H1 (cell line): Measurements from ENCODE around the gene FAM193B. TPM values are rescaled to one million over a fixed set of nuclear protein-coding genes. Genes with fewer than 3 reads are reported as not detected.
A peak's percentile ranks its signal among the peaks of the same experiment; 100 is the strongest.

Experiments
- CTCF ChIA-PET: fragments of 300-600 bp; sonication (Branson Sonifier 250); formaldehyde crosslinking; loops from one replicate; lab custom pipeline; 2021; ENCODE audit not compliant: partially characterized antibody; lab: Charles Lee
- POLR2A ChIA-PET: fragments of 300-600 bp; sonication (Branson Sonifier 250); formaldehyde crosslinking; loops from one replicate; lab custom pipeline; 2021; ENCODE audit warnings: inconsistent platforms; ENCODE audit not compliant: partially characterized antibody; lab: Charles Lee
- DNase-seq, 2 experiments: peaks; one replicate each; pipeline versions ENCODE4 v3.0.0 to v3.0.0-alpha.2; 2010 to 2022; ENCODE audit warnings: low spot score in 2 of 2, low read depth in 1 of 2, mixed read lengths in 1 of 2
- FAIRE-seq: peaks from 2 replicates; lab custom pipeline; 2011; peaks lifted over from hg19 to GRCh38; lab: Jason Lieb, UNC
- H2AFZ ChIP-seq: 2 replicates; pipeline ENCODE4 v1.8.1; 2012; ENCODE audit warnings: low read length, inconsistent platforms
- H2AK5ac ChIP-seq: 2 replicates; pipeline ENCODE4 v1.6.1; 2013; ENCODE audit warnings: low read depth, low read length
- H2BK120ac ChIP-seq: replicated peaks from 2 replicates; pipeline ENCODE3; 2013; ENCODE audit warnings: low read depth, low read length, inconsistent platforms
- H2BK12ac ChIP-seq: 2 replicates; pipeline ENCODE4 v1.6.1; 2013; ENCODE audit warnings: low read depth, low read length
- H2BK15ac ChIP-seq: 2 replicates; pipeline ENCODE4 v1.6.1; 2013; ENCODE audit warnings: low read length
- H2BK20ac ChIP-seq: 2 replicates; pipeline ENCODE4 v1.6.1; 2013; ENCODE audit warnings: low read length
- H2BK5ac ChIP-seq: 2 replicates; pipeline ENCODE4 v1.6.1; 2013; ENCODE audit warnings: low read depth, low read length
- H3K14ac ChIP-seq: 2 replicates; pipeline ENCODE4 v1.6.1; 2013; ENCODE audit warnings: inconsistent platforms; ENCODE audit not compliant: insufficient read length
- H3K18ac ChIP-seq: 2 replicates; pipeline ENCODE4 v1.6.1; 2013; ENCODE audit warnings: low read length; ENCODE audit errors: extremely low read depth
- H3K23ac ChIP-seq: 2 replicates; pipeline ENCODE4 v1.6.1; 2013; ENCODE audit warnings: inconsistent platforms; ENCODE audit not compliant: insufficient read length
- H3K23me2 ChIP-seq: 2 replicates; pipeline ENCODE4 v1.6.1; 2013; ENCODE audit warnings: low read depth, low read length
- H3K27ac ChIP-seq: 2 replicates; pipeline ENCODE4 v1.6.1; 2011; ENCODE audit warnings: low read depth, low read length, inconsistent platforms
- H3K27me3 ChIP-seq, 4 experiments: replicated peaks in 1 of 4; 1 replicate in 1 of 4; 2 replicates in 3 of 4; pipeline versions ENCODE4 v1.6.1 to v1.8.1; 2011 to 2013; ENCODE audit warnings: low read length in 3 of 4, mild to moderate bottlenecking in 3 of 4, inconsistent platforms in 2 of 4, mixed read lengths in 2 of 4, moderate library complexity in 1 of 4; ENCODE audit not compliant: control insufficient read depth in 3 of 4, insufficient read depth in 3 of 4; ENCODE audit errors: extremely low read depth in 1 of 4
- H3K36me3 ChIP-seq, 4 experiments: 2 replicates each; pipeline versions ENCODE4 v1.6.1 to v1.8.1; 2011 to 2013; ENCODE audit warnings: mild to moderate bottlenecking in 4 of 4, low read length in 3 of 4, moderate library complexity in 2 of 4, control low read depth in 1 of 4, inconsistent platforms in 1 of 4; ENCODE audit not compliant: insufficient read depth in 4 of 4, control insufficient read depth in 2 of 4
- H3K4ac ChIP-seq: replicated peaks from 2 replicates; pipeline ENCODE3; 2013; ENCODE audit warnings: low read length, low read depth, mixed read lengths, inconsistent platforms; ENCODE audit not compliant: insufficient read length
- H3K4me1 ChIP-seq, 4 experiments: replicated peaks in 1 of 4; 1 replicate in 1 of 4; 2 replicates in 3 of 4; pipeline versions ENCODE4 v1.6.1 to v1.8.1; 2011 to 2013; ENCODE audit warnings: low read length in 3 of 4, inconsistent platforms in 2 of 4, mixed read lengths in 1 of 4; ENCODE audit not compliant: insufficient read depth in 4 of 4, control insufficient read depth in 3 of 4
- H3K4me2 ChIP-seq, 2 experiments: 2 replicates each; pipeline versions ENCODE4 v1.6.1 to v1.8.1; 2011 to 2013; ENCODE audit warnings: low read depth in 2 of 2, low read length in 2 of 2, control low read depth in 1 of 2, inconsistent platforms in 1 of 2, mild to moderate bottlenecking in 1 of 2; ENCODE audit not compliant: insufficient read depth in 1 of 2
- H3K4me3 ChIP-seq, 4 experiments: fragments of 200-600, 300-600 bp in 1 of 4; sonication (generic), shearing (Covaris generic), sonication (Bioruptor Twin) in 1 of 4; 2 replicates each; pipeline versions ENCODE4 v1.5.1 to v1.8.1; 2011 to 2016; ENCODE audit warnings: low read length in 4 of 4, low read depth in 3 of 4, control low read depth in 2 of 4, inconsistent platforms in 2 of 4, mild to moderate bottlenecking in 2 of 4, mixed read lengths in 1 of 4, moderate library complexity in 1 of 4; ENCODE audit not compliant: insufficient read depth in 2 of 4; ENCODE audit errors: extremely low read depth in 1 of 4
- H3K56ac ChIP-seq: replicated peaks from 2 replicates; pipeline ENCODE3; 2013; ENCODE audit warnings: low read depth, mild to moderate bottlenecking, mixed read lengths, low read length, inconsistent platforms; ENCODE audit not compliant: insufficient read length
- H3K79me1 ChIP-seq: 2 replicates; pipeline ENCODE4 v1.6.1; 2013; ENCODE audit warnings: low read depth, low read length, control low read depth
- H3K79me2 ChIP-seq, 2 experiments: 2 replicates each; pipeline versions ENCODE4 v1.6.1 to v1.8.1; 2012 to 2013; ENCODE audit warnings: low read length in 2 of 2, mild to moderate bottlenecking in 2 of 2, inconsistent platforms in 1 of 2; ENCODE audit not compliant: insufficient read depth in 2 of 2, control insufficient read depth in 1 of 2
- H3K9ac ChIP-seq, 4 experiments: replicated peaks in 1 of 4; 1 replicate in 1 of 4; 2 replicates in 3 of 4; pipeline versions ENCODE4 v1.6.1 to v1.8.1; 2011 to 2013; ENCODE audit warnings: low read depth in 3 of 4, low read length in 3 of 4, control low read depth in 2 of 4, mild to moderate bottlenecking in 2 of 4, moderate library complexity in 2 of 4, inconsistent platforms in 1 of 4; ENCODE audit errors: extremely low read depth in 1 of 4
- H3K9me3 ChIP-seq, 2 experiments: 2 replicates each; pipeline versions ENCODE4 v1.6.1 to v1.8.1; 2012 to 2013; ENCODE audit warnings: mild to moderate bottlenecking in 2 of 2, moderate library complexity in 2 of 2, control low read depth in 1 of 2, inconsistent platforms in 1 of 2, low read depth in 1 of 2, low read length in 1 of 2, mixed read lengths in 1 of 2; ENCODE audit not compliant: insufficient read depth in 2 of 2
- H4K20me1 ChIP-seq, 2 experiments: replicated peaks in 1 of 2; 2 replicates each; pipeline versions ENCODE3 to v1.8.1; 2011 to 2013; ENCODE audit warnings: inconsistent platforms in 2 of 2, low read length in 2 of 2, mild to moderate bottlenecking in 1 of 2; ENCODE audit not compliant: insufficient read depth in 2 of 2, control insufficient read depth in 1 of 2
- H4K5ac ChIP-seq: 2 replicates; pipeline ENCODE4 v1.6.1; 2013; ENCODE audit warnings: low read length, low read depth, mixed read lengths, inconsistent platforms; ENCODE audit not compliant: insufficient read length
- H4K8ac ChIP-seq: 2 replicates; pipeline ENCODE4 v1.8.0; 2013; ENCODE audit warnings: mild to moderate bottlenecking, moderate library complexity, low read length, inconsistent platforms; ENCODE audit not compliant: insufficient read depth; ENCODE audit errors: extremely low read depth
- H4K91ac ChIP-seq: replicated peaks from 2 replicates; pipeline ENCODE3; 2013; ENCODE audit warnings: low read length, mixed read lengths, inconsistent platforms; ENCODE audit not compliant: insufficient read length
- CEBPB ChIP-seq: IDR thresholded peaks from 2 replicates; pipeline ENCODE4 v1.6.1; 2012; ENCODE audit warnings: low read depth, low read length
- SAP30 ChIP-seq: fragments of 300-600 bp; sonication (generic); IDR thresholded peaks from 2 replicates; pipeline ENCODE4 v1.7.1; 2012; ENCODE audit warnings: low read length, moderate library complexity, mild to moderate bottlenecking, inconsistent platforms; ENCODE audit not compliant: insufficient read depth, insufficient replicate concordance
- TEAD4 ChIP-seq: IDR thresholded peaks from 2 replicates; pipeline ENCODE4 v1.6.1; 2012; ENCODE audit warnings: low read depth, low read length, inconsistent platforms, mixed read lengths
- WGBS, 2 experiments: shearing (Covaris generic) in 1 of 2; methylation state at CpG; one replicate each; pipeline versions ENCODE4 v1.1.6 to v1.1.7; 2013 to 2015; ENCODE audit warnings: low lambda C conversion rate in 2 of 2, mixed read lengths in 2 of 2, inconsistent platforms in 1 of 2, low coverage in 1 of 2, missing lambda C conversion rate in 1 of 2; ENCODE audit not compliant: insufficient replicate concordance in 2 of 2, insufficient coverage in 1 of 2, insufficient read length in 1 of 2; ENCODE audit errors: extremely low coverage in 1 of 2, missing lambda C conversion rate in 1 of 2; 5-methylcytosine and 5-hydroxymethylcytosine counted together
- polyA plus RNA-seq, 7 experiments: library from polyadenylated mRNA; depleted of rRNA in 3 of 7; stranded (reverse) in 5 of 7; unstranded in 2 of 7; fragments of >200 nt in 5 of 7; fragments of 200-250 nt in 2 of 7; gene quantifications; 1 replicate in 5 of 7; 2 replicates in 1 of 7; 4 replicates in 1 of 7; pipeline versions ENCODE4 v1.2.1 to v1.2.3, GENCODE V29; 2011 to 2013; ENCODE audit warnings: missing spikeins in 2 of 7, mixed read lengths in 2 of 7
- total RNA-seq: library from RNA; stranded (reverse); fragmentation: NEBNext Ultra II Directional; extraction: Animal tissue kit (Norgen Biotek cat#: 25700); gene quantifications from 2 replicates; pipeline ENCODE4 v1.2.1, GENCODE V29; 2021

Gene FAM193B
- total and polyA plus RNA-seq, 2 of the 8 experiments (the other 6 are each of a cell fraction or from before 2014, with no cell fraction given) = 49.9 to 69.8 TPM

GRCh38 chr5:177545487-177546257 is 8.7 kb downstream of the FAM193B start:
- peaks cover 11% of the 10 kb centered on the region for H3K79me1 ChIP-seq
- H2BK12ac ChIP-seq = no peak overlapping the region
- no peak overlapping the region for H2BK20ac ChIP-seq
- H3K27me3 ChIP-seq = no peaks in the 10 kb centered on the region
- H3K9me3 ChIP-seq = no peaks in the 10 kb centered on the region
- no peak overlapping the region for H3K14ac ChIP-seq
- no peak overlapping the region for H2BK120ac ChIP-seq
- ChIA-PET CTCF (interaction anchor here (0.6 to 2.4 kb wide), 10 partner anchors 9 to 803 kb away, joined by 3 to 14 read pairs (median 4); no protein-coding TSS in a partner anchor), POLR2A (interaction anchor here (0.7 to 3.4 kb wide), 6 partner anchors 8 to 66 kb away, joined by 3 to 11 read pairs (median 4); partner anchors contain the start of gene DDX41)
- H3K23me2 ChIP-seq = no peaks in the 10 kb centered on the region
- no peak overlapping the region for H3K9ac ChIP-seq
- FAIRE-seq (no peak), DNase-seq (no peak)
- H3K56ac ChIP-seq = no peak overlapping the region
- no peak overlapping the region for H2AFZ ChIP-seq
- TF ChIP-seq TEAD4 (no peak), SAP30 (no peak), CEBPB (peak; percentile 53; the same call in 1 of the 2 replicates)
- no peak overlapping the region for H4K5ac ChIP-seq
- H3K18ac ChIP-seq = no peak overlapping the region
- H3K4ac ChIP-seq = no peak overlapping the region
- H4K91ac ChIP-seq = no peak overlapping the region
- H3K4me1 ChIP-seq = no peaks in the 10 kb centered on the region
- H3K23ac ChIP-seq = no peak overlapping the region
- peaks cover 9 to 27% of the 10 kb centered on the region in 2 experiments for H4K20me1 ChIP-seq
- no peak overlapping the region for H2BK15ac ChIP-seq
- H4K8ac ChIP-seq = no peak overlapping the region
- WGBS, 2 experiments = 94% methylated on average over 4 of the region's 4 CpGs; no CpG with 5 or more reads in 1 of the 2 experiments
- H3K79me2 ChIP-seq = peaks cover 0 to 87% of the 10 kb centered on the region in 2 experiments
- no peak overlapping the region for H3K4me2 ChIP-seq
- H3K27ac ChIP-seq = no peak overlapping the region
- H3K4me3 ChIP-seq = no peak overlapping the region
- no peak overlapping the region for H2AK5ac ChIP-seq
- H2BK5ac ChIP-seq = no peak overlapping the region
- H3K36me3 ChIP-seq = peaks cover 0 to 13% (median 0%) of the 10 kb centered on the region in 4 experiments; a peak in 2 of 8 replicates
